ENCODE data around the gene RIPOR3. TPM values are rescaled to one million over a fixed set of nuclear protein-coding genes. Genes with fewer than 3 reads are reported as not detected.

The RIPOR3 gene
- total RNA-seq, 2 donors from 2014 or later: 2.3 to 6.9 TPM

DNA sequence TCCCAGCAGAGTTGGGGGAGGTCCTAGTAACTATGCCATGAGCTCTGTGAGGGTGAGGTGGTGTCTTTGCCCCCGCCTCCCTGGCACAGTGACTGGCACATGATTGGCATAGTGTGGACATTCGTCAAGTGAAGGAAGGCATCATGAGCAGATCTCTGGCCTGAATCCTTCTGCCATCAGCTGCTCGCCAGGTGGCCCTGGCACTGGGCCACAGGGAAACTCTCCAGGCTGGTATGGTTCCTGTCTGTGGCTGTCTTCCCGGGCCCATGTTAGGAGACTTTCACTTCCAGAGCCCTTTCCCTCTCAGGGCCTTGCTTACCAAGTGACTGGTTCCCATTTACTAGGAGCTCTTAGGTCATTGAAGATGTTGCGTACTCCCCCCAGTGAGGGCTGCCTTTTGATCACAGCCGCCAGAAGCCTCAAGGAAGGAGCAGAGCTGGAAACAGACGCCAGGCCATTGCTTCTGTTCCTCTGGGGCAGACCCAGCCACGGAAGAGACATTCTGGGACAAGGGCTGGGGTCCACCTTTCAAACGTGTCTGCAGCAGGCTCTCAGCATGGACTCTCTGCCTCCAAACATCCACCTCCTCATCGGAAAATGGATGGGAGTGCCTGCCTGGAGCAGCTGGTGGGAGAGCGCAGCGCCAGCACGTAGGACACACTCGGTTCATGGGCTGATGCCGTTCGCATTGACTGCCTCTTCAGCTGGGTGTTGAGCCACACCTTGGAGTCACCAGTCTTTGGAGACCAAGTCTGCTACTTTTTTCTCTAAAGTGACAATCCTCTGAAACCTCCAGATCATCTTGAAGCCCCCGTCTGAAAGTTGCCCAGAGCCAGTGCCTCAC lies 113.9 kb downstream of the RIPOR3 start:
- WGBS, 2 donors: 69 to 72% methylated on average over 16 to 17 of the region's 17 CpGs
- peak; percentile 64 to 86 (median 77) for DNase-seq
- Histone ChIP-seq H3K9me3 (no peaks in the 10 kb centered on the region), H3K4me3 (no peak overlapping the region), H3K36me3 (replicated peaks in 1 of 2; ENCODE audit: insufficient read depth in 1 of 2, low read depth in 2 of 2) (peaks cover 0 to 26% of the 10 kb centered on the region in 2 donors), H3K27me3 (no peaks in the 10 kb centered on the region), H3K4me1 (peaks cover 17% of the 10 kb centered on the region), H3K27ac (peak overlapping the region in 3 of 4 donors; percentile 3 to 46 (median 8))
- intact Hi-C loops (cut with DNase I): loop anchor here (5.0 kb wide), 1 partner anchor 390 kb away; no protein-coding TSS in a partner anchor
- TF ChIP-seq, protein P1, sequence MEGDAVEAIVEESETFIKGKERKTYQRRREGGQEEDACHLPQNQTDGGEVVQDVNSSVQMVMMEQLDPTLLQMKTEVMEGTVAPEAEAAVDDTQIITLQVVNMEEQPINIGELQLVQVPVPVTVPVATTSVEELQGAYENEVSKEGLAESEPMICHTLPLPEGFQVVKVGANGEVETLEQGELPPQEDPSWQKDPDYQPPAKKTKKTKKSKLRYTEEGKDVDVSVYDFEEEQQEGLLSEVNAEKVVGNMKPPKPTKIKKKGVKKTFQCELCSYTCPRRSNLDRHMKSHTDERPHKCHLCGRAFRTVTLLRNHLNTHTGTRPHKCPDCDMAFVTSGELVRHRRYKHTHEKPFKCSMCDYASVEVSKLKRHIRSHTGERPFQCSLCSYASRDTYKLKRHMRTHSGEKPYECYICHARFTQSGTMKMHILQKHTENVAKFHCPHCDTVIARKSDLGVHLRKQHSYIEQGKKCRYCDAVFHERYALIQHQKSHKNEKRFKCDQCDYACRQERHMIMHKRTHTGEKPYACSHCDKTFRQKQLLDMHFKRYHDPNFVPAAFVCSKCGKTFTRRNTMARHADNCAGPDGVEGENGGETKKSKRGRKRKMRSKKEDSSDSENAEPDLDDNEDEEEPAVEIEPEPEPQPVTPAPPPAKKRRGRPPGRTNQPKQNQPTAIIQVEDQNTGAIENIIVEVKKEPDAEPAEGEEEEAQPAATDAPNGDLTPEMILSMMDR (IDR thresholded peaks at IDR 0.05): no peak
- no peak for TF ChIP-seq POLR2A (IDR thresholded peaks at IDR 0.05)
- ATAC-seq: peak; percentile 38

DNA sequence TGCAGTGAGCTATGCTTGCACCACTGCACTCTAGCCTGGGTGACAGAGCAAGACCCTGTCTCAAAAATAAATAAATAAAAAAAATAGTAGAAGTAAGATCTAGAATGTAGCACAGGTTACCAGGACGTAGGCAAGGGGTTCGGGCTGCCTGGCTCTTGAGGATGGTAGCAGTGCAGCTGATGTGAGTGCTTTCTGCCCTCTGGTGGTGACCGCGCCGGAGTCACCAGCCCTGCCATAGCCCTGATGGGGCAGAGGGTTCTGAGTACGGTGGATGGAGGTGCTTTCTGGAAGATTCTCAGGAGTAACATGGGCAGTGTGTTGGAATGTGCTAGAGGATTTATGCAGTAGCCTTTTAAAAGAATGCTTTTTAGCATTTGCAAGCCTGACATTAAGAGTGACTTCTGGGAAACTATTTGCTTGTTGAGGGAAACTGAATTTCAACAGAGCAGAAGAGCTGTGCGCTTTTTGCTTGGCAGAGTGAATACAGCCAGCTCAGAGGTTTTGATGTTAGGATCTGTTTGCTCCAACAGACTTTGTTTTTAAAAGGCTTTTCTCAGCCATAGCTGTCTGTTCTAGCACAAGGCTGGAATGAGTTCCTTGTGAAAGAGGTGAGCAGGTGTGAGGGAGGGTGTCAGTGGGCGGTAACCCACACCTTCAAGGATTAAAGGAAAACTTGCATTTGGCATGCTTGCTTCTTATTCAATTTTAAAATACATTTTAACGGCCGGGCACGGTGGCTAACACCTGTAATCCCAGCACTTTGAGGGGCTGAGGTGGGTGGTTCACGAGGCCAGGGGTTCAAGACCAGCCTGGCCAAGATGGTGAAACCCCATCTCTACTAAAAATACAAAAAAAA lies 115.2 kb downstream of the RIPOR3 start:
- DNase-seq (peak; percentile 50 to 71 (median 59)), ATAC-seq (peak; percentile 47)
- Histone ChIP-seq H3K9me3 (no peaks in the 10 kb centered on the region), H3K4me1 (peaks cover 20% of the 10 kb centered on the region), H3K4me3 (no peak overlapping the region), H3K27me3 (no peaks in the 10 kb centered on the region), H3K36me3 (replicated peaks in 1 of 2; ENCODE audit: insufficient read depth in 1 of 2, low read depth in 2 of 2) (peaks cover 0 to 17% of the 10 kb centered on the region in 2 donors), H3K27ac (no peak overlapping the region)
- intact Hi-C loops (cut with DNase I): loop anchor here (5.0 kb wide), 1 partner anchor 389 kb away; no protein-coding TSS in a partner anchor
- 77 to 79% methylated on average over 12 of the region's 12 CpGs for WGBS, 2 donors
- TF ChIP-seq POLR2A (IDR thresholded peaks at IDR 0.05): no peak
- TF ChIP-seq, protein P1 (IDR thresholded peaks at IDR 0.05): peak; percentile 22 to 56 (median 45)

DNA sequence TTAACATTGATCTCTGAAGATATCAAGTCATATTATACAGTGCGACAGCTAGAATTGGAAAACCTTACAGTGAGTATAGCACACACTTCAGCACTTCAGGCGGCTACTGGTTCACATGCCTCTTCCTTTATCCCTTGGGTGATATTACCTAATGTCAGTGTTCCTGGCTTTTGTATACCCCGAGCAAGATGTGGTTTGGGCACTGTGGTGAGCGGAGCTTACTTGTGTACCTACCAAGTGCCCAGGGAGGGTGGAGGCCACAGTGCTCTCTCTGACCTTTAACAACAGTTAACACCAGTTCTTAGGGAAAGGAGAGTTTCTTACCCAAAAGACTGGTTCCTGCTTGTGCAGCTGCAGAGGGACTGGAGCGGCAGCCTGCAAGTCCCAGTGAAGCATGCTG lies 116.8 kb downstream of the RIPOR3 start:
- H3K9me3 ChIP-seq: no peaks in the 10 kb centered on the region
- 93 to 96% methylated on average over 5 of the region's 5 CpGs for WGBS, 2 donors
- H3K4me3 ChIP-seq: no peak overlapping the region
- no peak for ATAC-seq
- no peak overlapping the region for H3K27ac ChIP-seq
- peaks cover 0 to 12% of the 10 kb centered on the region in 2 donors for H3K36me3 ChIP-seq (replicated peaks in 1 of 2; ENCODE audit: insufficient read depth in 1 of 2, low read depth in 2 of 2)
- intact Hi-C loops (cut with DNase I): no loop called here
- peaks cover 28% of the 10 kb centered on the region for H3K4me1 ChIP-seq
- no peak for DNase-seq
- no peaks in the 10 kb centered on the region for H3K27me3 ChIP-seq
- TF ChIP-seq, protein P1 (IDR thresholded peaks at IDR 0.05): no peak
- no peak for TF ChIP-seq POLR2A (IDR thresholded peaks at IDR 0.05)

DNA sequence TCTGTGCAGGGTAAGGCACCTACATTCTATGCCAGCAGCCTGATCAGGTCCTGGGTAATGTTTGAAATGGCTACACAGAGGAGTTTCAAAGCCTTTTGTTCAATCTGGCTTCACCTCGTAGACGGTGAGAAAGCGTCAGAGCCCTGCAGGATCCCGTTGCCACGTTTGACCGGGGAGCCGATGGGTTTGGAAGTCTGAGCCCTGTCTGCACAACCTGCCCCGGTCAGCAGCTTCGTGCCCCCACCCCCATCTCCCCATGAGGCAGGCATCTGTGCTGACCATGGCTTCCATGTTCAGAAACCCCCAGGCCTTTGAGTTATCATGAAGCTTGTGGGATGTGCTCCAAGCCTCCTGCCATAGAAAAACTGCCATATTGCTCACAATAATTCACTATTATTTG lies 117.2 kb downstream of the RIPOR3 start:
- intact Hi-C loops (cut with DNase I): no loop called here
- H3K4me3 ChIP-seq: no peak overlapping the region
- H3K9me3 ChIP-seq: no peaks in the 10 kb centered on the region
- TF ChIP-seq POLR2A (IDR thresholded peaks at IDR 0.05): no peak
- TF ChIP-seq, protein P1 (IDR thresholded peaks at IDR 0.05): no peak
- ATAC-seq (no peak), DNase-seq (no peak)
- H3K27ac ChIP-seq: no peak overlapping the region
- WGBS, 2 donors: 87 to 88% methylated on average over 7 to 9 of the region's 9 CpGs
- H3K36me3 ChIP-seq (replicated peaks in 1 of 2; ENCODE audit: insufficient read depth in 1 of 2, low read depth in 2 of 2): peaks cover 0 to 10% of the 10 kb centered on the region in 2 donors
- peaks cover 28% of the 10 kb centered on the region for H3K4me1 ChIP-seq
- H3K27me3 ChIP-seq: no peaks in the 10 kb centered on the region
